ENCODE measurements around the gene PPP2R3C.

- TF ChIP-seq CTCF (conservative IDR thresholded peaks at IDR 0.05; ENCODE audit: low read length): no peak
- TF ChIP-seq EZH2phosphoT487 (IDR thresholded peaks at IDR 0.05; ENCODE audit: borderline replicate concordance): no peak
Observed at GRCh38 chr14:35046751-35047536, 74.8 kb downstream of the PPP2R3C start.

All from Loucy (cell line).